GM18499 (cell line): ENCODE data around the gene ZNHIT6.

ENCODE experiments used
- ATAC-seq: cut with Tn5 transposase; IDR thresholded peaks from one replicate; pipeline ENCODE4 v1.9.1; 2021; ENCODE audit warnings: moderate number of reproducible peaks; ENCODE audit not compliant: insufficient read depth, unreplicated experiment

Gene ZNHIT6

GRCh38 chr1:85626818-85627217 lies 81.4 kb downstream of the ZNHIT6 start:
- ATAC-seq: no peak

DNA sequence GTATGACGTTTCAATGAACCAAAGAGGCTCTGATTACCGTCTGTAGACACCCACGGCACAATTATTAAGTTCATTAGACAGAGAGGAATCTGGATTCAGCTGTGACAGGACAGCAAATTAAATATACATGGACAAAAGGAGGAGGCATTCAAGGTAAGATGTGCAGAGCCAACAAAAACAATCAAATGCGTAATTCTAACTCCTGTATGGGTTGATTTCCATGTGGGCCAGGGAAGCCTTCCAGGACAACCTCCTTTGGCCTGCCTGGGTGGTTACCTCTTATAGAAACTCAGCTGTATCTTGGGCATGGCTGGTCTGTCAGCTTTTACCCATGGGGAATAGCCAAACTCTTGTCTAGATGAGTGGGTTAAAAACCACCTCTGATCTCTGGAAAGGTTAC lies 83.9 kb downstream of the ZNHIT6 start:
- no peak for ATAC-seq

GRCh38 chr1:85623061-85623471 lies 85.2 kb downstream of the ZNHIT6 start:
- ATAC-seq: no peak

DNA sequence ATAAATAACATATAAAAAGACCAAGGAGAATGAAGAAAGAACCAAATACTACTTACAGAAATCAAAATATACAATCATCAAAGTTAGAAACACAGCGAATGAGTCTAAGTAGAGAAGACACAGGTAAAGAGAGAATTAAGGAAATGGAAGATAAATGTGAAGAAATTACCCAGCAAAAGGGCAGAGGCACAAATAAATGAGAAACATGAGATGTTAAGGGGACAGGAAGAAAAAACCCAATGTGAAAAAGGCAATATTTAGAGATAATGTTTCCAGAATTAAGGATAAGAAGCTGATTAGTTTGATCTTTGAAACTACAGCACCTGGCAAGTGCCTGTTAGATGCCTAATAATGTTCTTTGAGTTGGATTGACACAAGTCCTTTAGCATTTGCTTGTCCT lies 86.8 kb downstream of the ZNHIT6 start:
- no peak for ATAC-seq

DNA sequence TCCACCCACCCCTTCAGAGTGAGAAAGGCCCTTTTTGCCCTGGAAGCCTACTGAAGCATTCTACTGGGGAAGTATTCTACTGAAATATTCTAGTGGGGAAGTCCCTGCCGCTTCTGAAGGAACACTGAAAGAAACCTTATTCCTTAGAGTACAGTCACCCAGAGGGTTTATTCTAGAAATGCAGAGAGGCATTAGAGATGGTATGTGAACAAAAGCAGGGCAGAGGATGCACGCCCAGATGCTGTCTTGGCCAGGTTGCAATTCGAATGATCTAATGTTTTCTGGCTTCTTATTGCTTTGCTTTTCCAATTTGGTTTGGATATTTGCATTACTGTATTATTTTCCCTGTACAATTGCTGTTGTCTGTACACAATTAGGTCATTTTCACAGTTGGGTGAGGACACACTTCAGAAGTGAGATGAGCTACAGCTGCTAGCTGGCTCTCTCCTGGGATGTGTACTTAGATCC lies 90.6 kb downstream of the ZNHIT6 start:
- ATAC-seq: no peak

GRCh38 chr1:85616736-85617135 lies 91.5 kb downstream of the ZNHIT6 start:
- ATAC-seq: no peak

GRCh38 chr1:85616364-85616705 lies 91.9 kb downstream of the ZNHIT6 start:
- no peak for ATAC-seq

- no peak for ATAC-seq
Measured at GRCh38 chr1:85615586-85616363, 92.5 kb downstream of the ZNHIT6 start.

GRCh38 chr1:85612704-85613361 lies 95.4 kb downstream of the ZNHIT6 start:
- ATAC-seq: no peak

DNA sequence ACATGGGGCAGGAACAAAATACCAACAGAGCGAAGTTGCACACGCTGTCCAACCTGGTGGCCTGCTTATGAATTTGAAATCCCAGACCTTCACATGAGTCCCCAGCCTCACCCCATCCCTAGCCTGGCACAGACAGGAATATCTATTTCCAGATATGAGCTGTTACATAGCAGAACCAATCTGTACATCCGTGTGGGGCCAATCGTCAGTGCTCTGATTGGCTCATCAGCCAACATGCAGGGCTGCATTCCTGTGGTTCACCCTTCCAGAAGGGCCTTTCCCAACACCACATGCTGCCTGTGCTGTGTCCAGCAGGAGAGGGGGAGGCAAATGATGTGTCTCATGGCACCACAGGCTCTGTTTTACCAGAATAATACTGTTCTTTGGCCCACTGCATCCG lies 96.4 kb downstream of the ZNHIT6 start:
- no peak for ATAC-seq

GRCh38 chr1:85611425-85611824 lies 96.8 kb downstream of the ZNHIT6 start:
- no peak for ATAC-seq

DNA sequence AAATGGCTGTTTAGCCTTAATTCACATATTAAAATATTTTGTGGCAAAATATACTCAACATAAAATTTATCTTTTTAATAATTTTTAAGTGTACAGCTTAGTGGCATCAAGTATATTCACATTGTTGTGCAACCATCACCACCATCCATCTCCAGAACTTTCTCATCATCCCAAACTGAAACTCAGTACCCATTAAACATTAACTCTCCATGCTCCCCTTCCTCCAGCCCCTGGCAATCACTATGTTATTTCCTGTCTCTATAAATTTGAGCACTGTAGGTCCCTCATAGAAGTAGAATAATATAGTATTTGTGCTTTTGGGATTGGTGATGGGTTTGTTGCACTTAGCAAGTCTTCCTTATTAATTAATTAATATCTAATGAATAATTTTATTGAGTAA lies 98.3 kb downstream of the ZNHIT6 start:
- no peak for ATAC-seq

GRCh38 chr1:85608851-85609250 lies 99.4 kb downstream of the ZNHIT6 start:
- ATAC-seq: no peak

- no peak for ATAC-seq
Measured at GRCh38 chr1:85607921-85608265, 100.3 kb downstream of the ZNHIT6 start.

- no peak for ATAC-seq
Measured at GRCh38 chr1:85607126-85607920, 100.9 kb downstream of the ZNHIT6 start.

DNA sequence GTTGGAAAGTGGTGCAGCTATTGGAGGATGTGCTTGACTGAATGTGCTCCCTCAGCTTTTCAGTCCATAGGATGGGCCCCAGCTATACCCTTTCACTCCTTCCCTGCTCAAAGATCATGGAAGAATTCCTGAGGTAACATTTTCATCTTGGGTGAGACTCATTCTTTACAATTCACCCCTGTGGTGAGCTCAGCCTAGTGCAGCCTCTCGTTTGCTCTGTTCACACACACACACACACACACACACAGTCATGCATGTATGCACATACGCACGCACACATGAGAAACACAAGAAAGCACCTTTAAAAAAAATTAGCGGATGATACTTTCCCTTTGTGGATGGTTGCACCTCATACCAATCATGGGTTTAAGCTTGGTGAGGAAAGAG lies 101.8 kb downstream of the ZNHIT6 start:
- no peak for ATAC-seq

GRCh38 chr1:85605484-85606413 lies 102.5 kb downstream of the ZNHIT6 start:
- ATAC-seq: no peak

DNA sequence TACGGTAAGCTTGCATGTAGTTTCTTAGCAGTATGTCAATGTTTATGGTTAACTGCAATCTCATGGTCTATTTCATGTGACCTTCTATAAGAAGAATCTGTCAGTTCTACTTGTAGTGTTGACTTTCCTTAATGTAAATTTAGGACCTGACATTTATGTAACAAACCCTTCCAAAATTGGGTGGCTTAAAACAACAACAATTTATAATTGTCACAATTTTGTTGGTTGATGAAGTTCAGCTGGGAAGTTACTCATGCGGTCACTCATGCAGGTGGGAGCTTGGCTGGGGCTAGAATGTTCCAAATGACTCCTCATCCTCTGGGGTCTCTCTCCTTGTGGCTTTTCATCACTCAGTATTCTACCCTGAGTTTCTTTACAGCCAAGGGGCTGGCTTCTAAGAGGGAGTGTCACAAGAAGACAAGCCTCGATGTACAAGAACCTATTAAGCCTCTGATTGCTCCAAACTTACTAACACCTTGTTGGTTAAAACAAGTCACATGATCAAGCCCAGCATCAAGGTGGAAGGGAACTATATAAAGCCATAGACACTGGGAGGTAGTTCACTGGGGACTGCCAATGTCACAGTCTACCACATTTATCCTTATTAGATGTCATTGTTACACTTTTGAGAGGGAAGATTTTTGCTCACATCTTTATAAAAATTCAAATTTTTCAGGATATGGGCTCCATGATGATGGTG lies 103.8 kb downstream of the ZNHIT6 start:
- no peak for ATAC-seq

- no peak for ATAC-seq
Measured at GRCh38 chr1:85603086-85603880, 105.0 kb downstream of the ZNHIT6 start.
